Calu3 (cell line): ENCODE measurements around the gene PROKR2. TPM values are rescaled to one million over a fixed set of nuclear protein-coding genes. Genes with fewer than 3 reads are reported as not detected.

Experiments used
- Bru-seq: library from RNA; stranded (reverse); fragments of 400-500 nt; gene quantifications from one replicate; lab custom pipeline; 2021; lab: Mats Ljungman, UMichigan
- BruChase-seq, 2 experiments: library from RNA; stranded (reverse); fragments of 400-500 nt; gene quantifications; one replicate each; lab custom pipeline; 2021; lab: Mats Ljungman, UMichigan
- BruUV-seq: library from RNA; stranded (reverse); fragments of 400-500 nt; replicated peaks from 2 replicates; lab custom pipeline; 2021; lab: Mats Ljungman, UMichigan
- CTCF ChIA-PET: fragments of 300-600 bp; sonication (Branson Sonifier 250); formaldehyde crosslinking; loops from one replicate; lab custom pipeline; 2022; ENCODE audit warnings: antibody characterized with exemption; lab: Charles Lee
- DNase-seq: peaks from one replicate; pipeline ENCODE4 v3.0.0; 2022
- H3K27ac Mint-ChIP-seq: one replicate; pipeline ENCODE4 v1.8.0; 2022; ENCODE audit warnings: mixed read lengths; ENCODE audit not compliant: unreplicated experiment
- H3K27me3 Mint-ChIP-seq: one replicate; pipeline ENCODE4 v1.8.0; 2022; ENCODE audit warnings: mixed read lengths; ENCODE audit not compliant: unreplicated experiment
- H3K36me3 Mint-ChIP-seq: one replicate; pipeline ENCODE4 v1.8.0; 2022; ENCODE audit warnings: mild to moderate bottlenecking, moderate library complexity, mixed read lengths; ENCODE audit not compliant: insufficient read depth, unreplicated experiment
- H3K4me1 Mint-ChIP-seq: one replicate; pipeline ENCODE4 v1.8.0; 2022; ENCODE audit warnings: mild to moderate bottlenecking, low read depth, mixed read lengths; ENCODE audit not compliant: unreplicated experiment
- H3K4me3 Mint-ChIP-seq: one replicate; pipeline ENCODE4 v1.8.0; 2022; ENCODE audit warnings: mild to moderate bottlenecking, low read depth, moderate library complexity, mixed read lengths; ENCODE audit not compliant: unreplicated experiment
- H3K9me3 Mint-ChIP-seq: one replicate; pipeline ENCODE4 v1.8.0; 2022; ENCODE audit warnings: low read depth, mixed read lengths; ENCODE audit not compliant: unreplicated experiment
- intact Hi-C: fragments of 100-400 bp; cut with micrococcal nuclease; formaldehyde crosslinking; loops from one replicate; pipeline ENCODE4 v1.10.0; 2022; ENCODE audit not compliant: unreplicated experiment
- long read RNA-seq: library from polyadenylated mRNA; stranded (forward); transcript quantifications from one replicate; pipeline ENCODE4 v2.0.0, GENCODE V29; 2022
- total RNA-seq: library from RNA; stranded (reverse); gene quantifications from 2 replicates; pipeline ENCODE4 v1.2.3, GENCODE V29; 2022
- TF ChIP-seq, protein P1 (sequence below): fragments of 200-600 bp; IDR thresholded peaks from one replicate; pipeline ENCODE4 v1.8.0; 2022; ENCODE audit warnings: antibody characterized with exemption; ENCODE audit not compliant: unreplicated experiment

The PROKR2 gene
- total RNA-seq (not detected in 2 replicates), Bru-seq, nascent RNA (not detected), BruChase-seq, experiment 1, labeled RNA remaining after a 6-hour chase (not detected), BruChase-seq, experiment 2, labeled RNA remaining after a 2-hour chase (not detected)
- long read RNA-seq = 0 reads

DNA sequence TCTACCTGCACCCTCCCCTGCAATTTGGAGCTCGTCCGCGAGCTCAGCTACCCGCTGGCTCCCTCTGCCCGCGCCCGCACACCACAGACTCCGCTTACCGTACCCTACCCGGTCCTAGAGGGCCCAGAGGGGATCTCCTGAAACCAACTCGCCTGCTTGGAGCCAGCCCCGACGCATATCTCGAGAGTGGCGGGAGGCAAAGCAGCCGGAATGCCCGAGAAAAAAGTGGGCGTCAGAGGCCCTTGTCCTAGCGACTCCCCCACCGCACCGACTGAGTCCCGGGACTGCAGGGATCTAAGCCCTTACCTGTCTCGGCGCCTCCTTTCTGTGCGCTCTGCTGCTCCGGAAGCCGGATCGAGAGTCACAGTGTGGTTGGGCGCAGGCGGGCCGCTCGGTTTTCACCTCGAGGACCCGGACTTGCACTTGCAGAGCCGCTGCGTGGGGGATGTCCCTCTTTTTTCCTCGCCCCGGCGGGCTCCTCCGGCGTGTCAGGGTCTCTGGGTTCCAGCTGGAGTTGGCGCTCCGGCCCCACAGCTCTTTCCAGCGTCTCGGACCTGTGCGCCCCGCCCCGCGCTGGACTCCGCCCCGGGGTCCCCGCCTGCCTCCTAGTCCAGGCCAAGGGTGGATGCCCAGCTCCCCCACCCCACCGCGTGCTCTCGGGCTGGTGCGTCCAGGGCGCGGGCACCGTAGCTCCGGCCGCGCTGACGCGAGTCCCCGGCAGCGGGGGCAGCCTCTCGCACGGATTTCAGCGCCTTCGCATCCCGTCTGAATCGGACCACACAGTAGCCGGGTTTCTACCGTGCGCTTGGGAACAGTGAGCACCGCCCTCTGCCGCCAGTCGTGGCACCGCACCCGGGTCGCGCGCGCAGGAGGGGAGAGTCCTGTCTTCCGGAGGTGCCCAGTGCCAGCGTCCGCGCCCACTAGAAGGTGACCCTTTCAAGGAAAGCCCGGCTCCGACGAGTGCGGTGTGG lies at the start of gene PROKR2:
TSS of gene PROKR2 (minus strand) at position 767 of the 971 bp plus-strand sequence. CDS start 2,585 bp downstream, outside the sequence.
- TF ChIP-seq, protein P1, sequence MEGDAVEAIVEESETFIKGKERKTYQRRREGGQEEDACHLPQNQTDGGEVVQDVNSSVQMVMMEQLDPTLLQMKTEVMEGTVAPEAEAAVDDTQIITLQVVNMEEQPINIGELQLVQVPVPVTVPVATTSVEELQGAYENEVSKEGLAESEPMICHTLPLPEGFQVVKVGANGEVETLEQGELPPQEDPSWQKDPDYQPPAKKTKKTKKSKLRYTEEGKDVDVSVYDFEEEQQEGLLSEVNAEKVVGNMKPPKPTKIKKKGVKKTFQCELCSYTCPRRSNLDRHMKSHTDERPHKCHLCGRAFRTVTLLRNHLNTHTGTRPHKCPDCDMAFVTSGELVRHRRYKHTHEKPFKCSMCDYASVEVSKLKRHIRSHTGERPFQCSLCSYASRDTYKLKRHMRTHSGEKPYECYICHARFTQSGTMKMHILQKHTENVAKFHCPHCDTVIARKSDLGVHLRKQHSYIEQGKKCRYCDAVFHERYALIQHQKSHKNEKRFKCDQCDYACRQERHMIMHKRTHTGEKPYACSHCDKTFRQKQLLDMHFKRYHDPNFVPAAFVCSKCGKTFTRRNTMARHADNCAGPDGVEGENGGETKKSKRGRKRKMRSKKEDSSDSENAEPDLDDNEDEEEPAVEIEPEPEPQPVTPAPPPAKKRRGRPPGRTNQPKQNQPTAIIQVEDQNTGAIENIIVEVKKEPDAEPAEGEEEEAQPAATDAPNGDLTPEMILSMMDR = no peak
- Mint-ChIP-seq H3K27ac (no peak within 1 kb of the TSS), H3K4me3 (no peak within 1 kb of the TSS), H3K4me1 (no peaks in the 10 kb centered on the region), H3K27me3 (peaks cover 36% of the 10 kb centered on the region), H3K36me3 (no peaks in the 10 kb centered on the region), H3K9me3 (no peaks in the 10 kb centered on the region)
- intact Hi-C loops = no loop called here
- no peak for DNase-seq
- CTCF ChIA-PET = interaction anchor here (0.5 kb wide), 1 partner anchor 26 kb away, joined by 3 read pairs; no protein-coding TSS in a partner anchor
- no TSS peak for BruUV-seq

DNA sequence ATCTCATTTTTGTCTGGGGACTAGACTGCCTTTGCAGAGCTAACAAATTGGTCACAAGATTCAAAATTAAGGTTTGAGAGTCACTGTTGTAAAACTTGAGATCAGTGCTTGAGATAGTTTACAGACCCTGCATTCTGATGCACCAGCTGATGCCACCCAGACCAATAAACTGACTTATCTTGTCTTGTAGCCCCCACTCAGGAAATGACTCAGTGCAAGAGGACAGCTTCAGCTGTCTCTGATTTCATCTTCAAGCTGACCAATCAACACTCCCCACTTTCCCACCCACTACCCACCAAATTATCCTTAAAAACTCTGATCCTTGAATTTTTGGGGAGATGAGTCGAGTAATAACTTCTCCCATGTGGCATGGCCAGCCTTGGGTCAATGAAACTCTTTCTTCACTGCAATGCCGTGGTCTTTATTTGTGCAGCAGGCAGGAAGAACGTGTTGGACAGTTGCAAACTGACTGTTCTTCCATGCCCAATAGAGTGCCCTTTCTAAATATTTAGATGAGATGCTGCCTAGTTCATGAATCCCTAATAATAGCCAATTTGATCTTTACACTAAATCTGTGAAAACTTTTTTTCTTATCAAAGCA lies 48.3 kb upstream of the PROKR2 start:
- TF ChIP-seq, protein P1 = no peak
- peaks cover 17% of the 10 kb centered on the region for H3K4me1 Mint-ChIP-seq
- no peak for DNase-seq
- CTCF ChIA-PET = interaction anchor here (1.1 kb wide), 1 partner anchor 239 kb away, joined by 5 read pairs; the partner anchor contains the start of gene CDS2
- intact Hi-C loops = no loop called here
- H3K36me3 Mint-ChIP-seq = peaks cover 5% of the 10 kb centered on the region
- H3K9me3 Mint-ChIP-seq = peaks cover 5% of the 10 kb centered on the region
- H3K4me3 Mint-ChIP-seq = peak overlapping the region; percentile 49
- no TSS peak for BruUV-seq
- H3K27ac Mint-ChIP-seq = peak overlapping the region; percentile 90
- H3K27me3 Mint-ChIP-seq = no peaks in the 10 kb centered on the region

DNA sequence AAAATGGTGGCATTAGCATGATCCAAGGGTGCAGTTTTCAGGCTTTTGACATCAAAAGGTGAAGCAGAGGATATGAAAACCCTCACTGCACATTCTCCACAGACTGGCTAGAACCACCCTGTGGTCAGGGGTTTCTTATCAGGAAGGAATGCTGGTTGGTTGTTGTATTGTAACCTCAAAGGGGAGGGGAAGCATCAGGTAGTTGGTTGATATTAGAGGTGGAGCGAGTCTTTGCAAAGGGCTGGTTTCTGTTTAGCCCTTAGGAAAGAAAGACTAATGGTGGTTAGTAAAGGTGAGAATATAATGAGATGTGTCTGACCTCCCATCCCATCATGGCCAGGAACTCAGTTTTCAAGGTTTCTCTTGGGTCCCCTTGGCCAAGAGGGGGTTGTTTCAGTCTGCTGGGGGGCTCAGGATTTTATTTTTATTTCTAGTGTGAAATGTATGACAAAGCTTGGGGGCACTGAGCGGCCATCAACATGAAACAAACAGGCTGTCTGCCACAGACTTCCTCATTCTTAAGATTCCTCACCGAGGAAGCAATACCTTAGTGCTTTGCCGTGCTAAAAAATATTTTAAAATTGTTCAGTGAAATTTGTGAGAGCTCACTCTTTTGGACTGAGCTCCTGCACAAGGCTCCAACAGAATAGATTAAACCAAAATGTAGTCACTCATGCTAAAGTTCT lies 47.5 kb upstream of the PROKR2 start:
- Mint-ChIP-seq H3K27ac (peak overlapping the region; percentile 90), H3K27me3 (no peaks in the 10 kb centered on the region), H3K4me3 (peak overlapping the region; percentile 49), H3K9me3 (peaks cover 5% of the 10 kb centered on the region), H3K36me3 (peaks cover 5% of the 10 kb centered on the region), H3K4me1 (peaks cover 17% of the 10 kb centered on the region)
- CTCF ChIA-PET = interaction anchor here (0.7 to 1.1 kb wide), 2 partner anchors 9 to 238 kb away, joined by 4 to 5 read pairs; partner anchors contain the start of gene CDS2
- BruUV-seq = no TSS peak
- DNase-seq = peak; percentile 42
- TF ChIP-seq, protein P1 = no peak
- intact Hi-C loops = no loop called here

DNA sequence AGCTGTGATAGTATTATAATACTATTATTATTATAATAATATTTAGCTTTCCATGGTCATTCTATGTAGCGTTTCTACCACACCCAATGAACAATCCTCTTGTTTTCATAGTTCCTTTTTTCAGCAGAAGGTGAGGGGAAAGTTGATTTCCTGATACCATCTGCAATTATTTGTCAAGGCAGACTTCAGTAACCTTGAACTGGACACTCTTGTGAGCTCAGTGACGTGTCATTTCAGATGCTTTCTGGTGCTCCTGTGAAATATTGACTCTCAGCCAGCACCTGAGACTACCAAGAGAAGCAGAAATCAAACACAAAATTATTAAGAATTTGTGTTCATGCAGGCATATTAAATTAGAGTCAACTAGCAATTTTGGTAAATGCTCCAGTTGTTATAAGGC lies 46.0 kb upstream of the PROKR2 start:
- CTCF ChIA-PET = no interaction called here
- TF ChIP-seq, protein P1 = no peak

More for the DNA sequence above, 46.0 kb upstream of the PROKR2 start:
- no peak for DNase-seq
- no peak overlapping the region for H3K27ac Mint-ChIP-seq
- intact Hi-C loops = no loop called here
- BruUV-seq = no TSS peak
- peaks cover 5% of the 10 kb centered on the region for H3K36me3 Mint-ChIP-seq
- H3K27me3 Mint-ChIP-seq = no peaks in the 10 kb centered on the region
- H3K4me1 Mint-ChIP-seq = peaks cover 17% of the 10 kb centered on the region
- H3K4me3 Mint-ChIP-seq = no peak overlapping the region
- H3K9me3 Mint-ChIP-seq = peaks cover 10% of the 10 kb centered on the region
